ENCODE measurements around the gene RBM19.

The RBM19 gene

GRCh38 chr12:113882690-113883089, 83.4 kb downstream of the RBM19 start:
- Histone ChIP-seq H3K4me3 (ENCODE audit: low read length) (no peak overlapping the region), H3K27ac (ENCODE audit: low read length) (no peak overlapping the region), H3K9ac (ENCODE audit: low read length) (no peak overlapping the region), H3K36me3 (ENCODE audit: control insufficient read depth, low read depth, low read length) (no peaks in the 10 kb centered on the region), H3K4me1 (ENCODE audit: control insufficient read depth, low read depth, low read length) (no peaks in the 10 kb centered on the region), H3K9me3 (ENCODE audit: control insufficient read depth, low read depth, low read length) (no peaks in the 10 kb centered on the region), H3K27me3 (ENCODE audit: control insufficient read depth, insufficient read depth, low read length) (no peaks in the 10 kb centered on the region)

GRCh38 chr12:113880988-113881962, 84.8 kb downstream of the RBM19 start:
- Histone ChIP-seq H3K36me3 (ENCODE audit: control insufficient read depth, low read depth, low read length) (no peaks in the 10 kb centered on the region), H3K4me1 (ENCODE audit: control insufficient read depth, low read depth, low read length) (no peaks in the 10 kb centered on the region), H3K9me3 (ENCODE audit: control insufficient read depth, low read depth, low read length) (no peaks in the 10 kb centered on the region), H3K27ac (ENCODE audit: low read length) (no peak overlapping the region), H3K4me3 (ENCODE audit: low read length) (no peak overlapping the region), H3K9ac (ENCODE audit: low read length) (no peak overlapping the region), H3K27me3 (ENCODE audit: control insufficient read depth, insufficient read depth, low read length) (no peaks in the 10 kb centered on the region)

GRCh38 chr12:113880326-113880725, 85.8 kb downstream of the RBM19 start:
- Histone ChIP-seq H3K4me3 (ENCODE audit: low read length) (no peak overlapping the region), H3K27ac (ENCODE audit: low read length) (no peak overlapping the region), H3K36me3 (ENCODE audit: control insufficient read depth, low read depth, low read length) (no peaks in the 10 kb centered on the region), H3K9me3 (ENCODE audit: control insufficient read depth, low read depth, low read length) (no peaks in the 10 kb centered on the region), H3K27me3 (ENCODE audit: control insufficient read depth, insufficient read depth, low read length) (no peaks in the 10 kb centered on the region), H3K9ac (ENCODE audit: low read length) (no peak overlapping the region), H3K4me1 (ENCODE audit: control insufficient read depth, low read depth, low read length) (no peaks in the 10 kb centered on the region)

GRCh38 chr12:113879658-113880057, 86.5 kb downstream of the RBM19 start:
- Histone ChIP-seq H3K9me3 (ENCODE audit: control insufficient read depth, low read depth, low read length) (no peaks in the 10 kb centered on the region), H3K27me3 (ENCODE audit: control insufficient read depth, insufficient read depth, low read length) (no peaks in the 10 kb centered on the region), H3K27ac (ENCODE audit: low read length) (no peak overlapping the region), H3K4me3 (ENCODE audit: low read length) (no peak overlapping the region), H3K4me1 (ENCODE audit: control insufficient read depth, low read depth, low read length) (no peaks in the 10 kb centered on the region), H3K36me3 (ENCODE audit: control insufficient read depth, low read depth, low read length) (no peaks in the 10 kb centered on the region), H3K9ac (ENCODE audit: low read length) (no peak overlapping the region)

GRCh38 chr12:113877607-113878006, 88.5 kb downstream of the RBM19 start:
- Histone ChIP-seq H3K4me3 (ENCODE audit: low read length) (no peak overlapping the region), H3K27me3 (ENCODE audit: control insufficient read depth, insufficient read depth, low read length) (no peaks in the 10 kb centered on the region), H3K9me3 (ENCODE audit: control insufficient read depth, low read depth, low read length) (no peaks in the 10 kb centered on the region), H3K4me1 (ENCODE audit: control insufficient read depth, low read depth, low read length) (no peaks in the 10 kb centered on the region), H3K27ac (ENCODE audit: low read length) (no peak overlapping the region), H3K9ac (ENCODE audit: low read length) (no peak overlapping the region), H3K36me3 (ENCODE audit: control insufficient read depth, low read depth, low read length) (no peaks in the 10 kb centered on the region)

- Histone ChIP-seq H3K9ac (ENCODE audit: low read length) (no peak overlapping the region), H3K27ac (ENCODE audit: low read length) (no peak overlapping the region), H3K27me3 (ENCODE audit: control insufficient read depth, insufficient read depth, low read length) (no peaks in the 10 kb centered on the region)
Observed at GRCh38 chr12:113876160-113876559, 90.0 kb downstream of the RBM19 start.

GRCh38 chr12:113875691-113876090, 90.4 kb downstream of the RBM19 start:
- H3K4me3 ChIP-seq (ENCODE audit: low read length) = no peak overlapping the region
- no peak overlapping the region for H3K9ac ChIP-seq (ENCODE audit: low read length)
- no peaks in the 10 kb centered on the region for H3K27me3 ChIP-seq (ENCODE audit: control insufficient read depth, insufficient read depth, low read length)
- H3K9me3 ChIP-seq (ENCODE audit: control insufficient read depth, low read depth, low read length) = no peaks in the 10 kb centered on the region
- H3K27ac ChIP-seq (ENCODE audit: low read length) = no peak overlapping the region
- no peaks in the 10 kb centered on the region for H3K36me3 ChIP-seq (ENCODE audit: control insufficient read depth, low read depth, low read length)
- no peaks in the 10 kb centered on the region for H3K4me1 ChIP-seq (ENCODE audit: control insufficient read depth, low read depth, low read length)

More at GRCh38 chr12:113876160-113876559, 90.0 kb downstream of the RBM19 start:
- no peaks in the 10 kb centered on the region for H3K36me3 ChIP-seq (ENCODE audit: control insufficient read depth, low read depth, low read length)
- H3K4me1 ChIP-seq (ENCODE audit: control insufficient read depth, low read depth, low read length) = no peaks in the 10 kb centered on the region
- no peak overlapping the region for H3K4me3 ChIP-seq (ENCODE audit: low read length)
- no peaks in the 10 kb centered on the region for H3K9me3 ChIP-seq (ENCODE audit: control insufficient read depth, low read depth, low read length)

- Histone ChIP-seq H3K9ac (ENCODE audit: low read length) (no peak overlapping the region), H3K36me3 (ENCODE audit: control insufficient read depth, low read depth, low read length) (no peaks in the 10 kb centered on the region), H3K9me3 (ENCODE audit: control insufficient read depth, low read depth, low read length) (no peaks in the 10 kb centered on the region), H3K4me1 (ENCODE audit: control insufficient read depth, low read depth, low read length) (no peaks in the 10 kb centered on the region), H3K27me3 (ENCODE audit: control insufficient read depth, insufficient read depth, low read length) (no peaks in the 10 kb centered on the region), H3K27ac (ENCODE audit: low read length) (no peak overlapping the region), H3K4me3 (ENCODE audit: low read length) (no peak overlapping the region)
Observed at GRCh38 chr12:113874999-113875561, 91.0 kb downstream of the RBM19 start.

- H3K9ac ChIP-seq (ENCODE audit: low read length) = no peak overlapping the region
- no peaks in the 10 kb centered on the region for H3K27me3 ChIP-seq (ENCODE audit: control insufficient read depth, insufficient read depth, low read length)
- no peaks in the 10 kb centered on the region for H3K9me3 ChIP-seq (ENCODE audit: control insufficient read depth, low read depth, low read length)
- H3K4me1 ChIP-seq (ENCODE audit: control insufficient read depth, low read depth, low read length) = no peaks in the 10 kb centered on the region
- no peak overlapping the region for H3K27ac ChIP-seq (ENCODE audit: low read length)
- no peak overlapping the region for H3K4me3 ChIP-seq (ENCODE audit: low read length)
- H3K36me3 ChIP-seq (ENCODE audit: control insufficient read depth, low read depth, low read length) = no peaks in the 10 kb centered on the region
Observed at GRCh38 chr12:113874326-113874725, 91.8 kb downstream of the RBM19 start.

- no peaks in the 10 kb centered on the region for H3K36me3 ChIP-seq (ENCODE audit: control insufficient read depth, low read depth, low read length)
- no peaks in the 10 kb centered on the region for H3K27me3 ChIP-seq (ENCODE audit: control insufficient read depth, insufficient read depth, low read length)
- H3K4me3 ChIP-seq (ENCODE audit: low read length) = no peak overlapping the region
- no peak overlapping the region for H3K27ac ChIP-seq (ENCODE audit: low read length)
- H3K4me1 ChIP-seq (ENCODE audit: control insufficient read depth, low read depth, low read length) = no peaks in the 10 kb centered on the region
- H3K9me3 ChIP-seq (ENCODE audit: control insufficient read depth, low read depth, low read length) = no peaks in the 10 kb centered on the region
- no peak overlapping the region for H3K9ac ChIP-seq (ENCODE audit: low read length)
Observed at GRCh38 chr12:113873740-113874139, 92.4 kb downstream of the RBM19 start.

- H3K9me3 ChIP-seq (ENCODE audit: control insufficient read depth, low read depth, low read length) = no peaks in the 10 kb centered on the region
- H3K9ac ChIP-seq (ENCODE audit: low read length) = no peak overlapping the region
- H3K4me3 ChIP-seq (ENCODE audit: low read length) = no peak overlapping the region
- no peaks in the 10 kb centered on the region for H3K36me3 ChIP-seq (ENCODE audit: control insufficient read depth, low read depth, low read length)
- H3K27ac ChIP-seq (ENCODE audit: low read length) = no peak overlapping the region
- H3K27me3 ChIP-seq (ENCODE audit: control insufficient read depth, insufficient read depth, low read length) = no peaks in the 10 kb centered on the region
- H3K4me1 ChIP-seq (ENCODE audit: control insufficient read depth, low read depth, low read length) = no peaks in the 10 kb centered on the region
Observed at GRCh38 chr12:113870890-113871289, 95.2 kb downstream of the RBM19 start.

GRCh38 chr12:113870035-113870434, 96.1 kb downstream of the RBM19 start:
- H3K27ac ChIP-seq (ENCODE audit: low read length) = no peak overlapping the region
- H3K9me3 ChIP-seq (ENCODE audit: control insufficient read depth, low read depth, low read length) = no peaks in the 10 kb centered on the region
- no peak overlapping the region for H3K4me3 ChIP-seq (ENCODE audit: low read length)

More at GRCh38 chr12:113870035-113870434, 96.1 kb downstream of the RBM19 start:
- H3K27me3 ChIP-seq (ENCODE audit: control insufficient read depth, insufficient read depth, low read length) = no peaks in the 10 kb centered on the region
- H3K9ac ChIP-seq (ENCODE audit: low read length) = no peak overlapping the region
- H3K4me1 ChIP-seq (ENCODE audit: control insufficient read depth, low read depth, low read length) = no peaks in the 10 kb centered on the region
- H3K36me3 ChIP-seq (ENCODE audit: control insufficient read depth, low read depth, low read length) = no peaks in the 10 kb centered on the region
